ENCODE data around the gene MVD. TPM values are rescaled to one million over a fixed set of nuclear protein-coding genes. Genes with fewer than 3 reads are reported as not detected.

Gene MVD
- total RNA-seq, 1 donor = 18.8 TPM

DNA sequence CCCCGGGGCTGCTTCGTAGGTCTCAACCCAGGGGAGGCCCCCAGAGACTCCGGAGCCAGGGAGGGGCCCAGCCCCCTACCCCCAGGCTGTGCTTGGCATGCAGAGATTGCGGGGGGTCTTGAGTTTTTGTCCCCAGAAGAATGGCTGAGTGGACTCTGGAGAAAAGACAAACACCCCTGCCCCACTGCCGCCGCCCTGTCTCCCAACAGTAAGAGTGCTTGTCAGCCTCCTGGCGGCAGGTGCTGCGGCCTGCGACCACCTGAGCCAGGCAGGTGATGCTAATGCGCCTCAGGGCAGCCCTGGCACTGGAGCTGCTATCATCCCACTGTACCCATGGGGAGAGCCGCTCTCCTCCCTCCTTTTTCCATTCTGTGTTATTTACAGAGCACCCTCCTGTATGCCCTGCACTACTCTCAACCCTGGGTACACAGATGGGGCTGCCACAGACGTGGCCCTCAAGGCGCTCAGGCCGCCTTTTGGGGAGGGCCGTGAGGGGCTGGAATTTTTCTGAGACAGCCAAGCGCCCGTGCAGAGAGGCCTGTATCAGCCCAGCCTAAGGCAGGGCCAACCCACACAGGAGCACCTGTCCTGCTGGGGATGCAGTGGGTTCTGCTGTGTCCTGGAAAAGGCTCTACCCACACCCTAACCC lies 27.1 kb downstream of the MVD start:
- peaks cover 66% of the 10 kb centered on the region for H3K4me1 ChIP-seq (ENCODE audit: insufficient read depth, low read length)

DNA sequence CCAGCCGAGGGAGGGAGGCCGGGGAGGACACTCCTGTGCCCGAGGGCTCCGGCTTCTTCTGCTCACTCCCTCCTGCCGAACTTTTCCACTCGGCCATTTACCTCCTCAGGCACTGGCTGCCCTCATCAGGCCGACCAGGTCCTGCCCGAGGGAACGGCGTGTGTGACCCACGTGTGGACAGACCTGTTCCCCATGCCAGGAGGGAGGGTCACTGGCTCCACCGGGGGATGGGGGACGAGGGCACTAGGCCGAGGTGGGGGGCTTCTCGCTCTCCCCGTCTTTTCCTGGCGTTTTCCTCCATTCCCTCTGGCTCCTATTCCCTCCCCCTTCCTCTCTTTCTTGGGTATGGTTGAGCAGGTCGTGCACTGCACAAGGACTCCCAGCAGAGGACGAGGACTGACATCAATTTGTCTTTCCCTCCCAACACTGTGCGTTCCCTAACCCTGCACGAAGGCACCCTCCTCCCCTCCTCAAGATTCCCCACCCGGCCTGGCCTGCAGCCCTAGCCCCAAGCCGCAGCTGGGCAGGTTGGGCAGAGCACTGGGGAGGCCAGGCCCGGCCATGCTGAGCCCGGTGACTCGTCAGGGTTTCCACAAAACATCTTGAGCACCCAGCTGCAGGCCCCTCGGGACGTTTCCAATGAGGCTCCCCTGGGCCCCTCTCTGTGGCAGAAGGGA lies 27.8 kb downstream of the MVD start:
- Histone ChIP-seq H3K27me3 (ENCODE audit: insufficient read depth, low read length) (peaks cover 5% of the 10 kb centered on the region), H3K4me1 (ENCODE audit: insufficient read depth, low read length) (peaks cover 61% of the 10 kb centered on the region), H3K9me3 (ENCODE audit: low read depth, low read length) (no peaks in the 10 kb centered on the region), H3K4me3 (ENCODE audit: low read length) (peak overlapping the region; percentile 47)

More for the DNA sequence above, 27.1 kb downstream of the MVD start:
- Histone ChIP-seq H3K4me3 (ENCODE audit: low read length) (no peak overlapping the region), H3K27me3 (ENCODE audit: insufficient read depth, low read length) (peaks cover 8% of the 10 kb centered on the region), H3K9me3 (ENCODE audit: low read depth, low read length) (no peaks in the 10 kb centered on the region)

DNA sequence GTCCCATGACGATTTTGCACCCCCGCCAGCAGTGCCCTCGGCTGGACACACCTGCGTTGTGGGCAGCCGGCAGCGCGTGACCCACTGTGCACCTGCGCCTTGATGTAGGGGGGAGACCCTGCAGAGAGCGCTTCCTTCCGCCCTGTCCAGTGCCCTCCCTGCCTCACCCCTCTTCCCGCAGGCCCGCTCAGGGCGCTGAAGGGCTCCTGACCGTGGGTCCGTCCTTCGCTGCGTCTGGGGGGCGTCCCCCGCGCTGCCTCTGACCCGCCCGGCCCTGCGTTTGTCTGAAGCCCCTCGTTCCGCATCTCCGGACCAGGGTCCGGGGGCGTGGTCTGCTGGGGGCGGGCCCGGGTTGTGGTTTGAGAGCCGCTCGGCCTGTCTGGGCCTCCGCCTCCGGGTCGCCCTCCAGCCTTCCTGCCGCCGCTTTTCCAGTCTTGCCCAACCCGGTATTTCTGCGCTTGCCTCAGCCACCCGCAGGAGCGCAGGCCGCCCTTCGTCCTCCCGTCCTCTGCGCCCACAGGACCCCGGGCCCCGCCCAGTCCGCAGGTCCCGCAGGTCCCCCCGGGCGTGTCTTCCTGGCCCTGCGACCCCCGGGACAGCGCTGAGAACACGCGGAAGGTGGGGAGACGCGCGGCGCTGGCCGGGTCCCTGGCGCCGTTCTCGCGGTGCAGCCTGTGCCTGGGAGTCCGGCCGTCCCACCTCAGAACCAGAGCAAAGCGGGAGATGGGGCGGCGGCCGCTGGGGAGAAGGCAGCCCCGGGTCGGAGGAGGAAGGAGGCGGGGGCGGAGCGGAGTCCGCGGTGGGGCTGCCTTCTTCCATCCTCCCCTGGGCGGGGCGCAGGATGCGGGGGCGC lies 28.5 kb downstream of the MVD start:
- H3K9me3 ChIP-seq (ENCODE audit: low read depth, low read length) = no peaks in the 10 kb centered on the region
- H3K4me1 ChIP-seq (ENCODE audit: insufficient read depth, low read length) = peaks cover 53% of the 10 kb centered on the region
- H3K27me3 ChIP-seq (ENCODE audit: insufficient read depth, low read length) = peaks cover 5% of the 10 kb centered on the region
- peak overlapping the region; percentile 47 for H3K4me3 ChIP-seq (ENCODE audit: low read length)

DNA sequence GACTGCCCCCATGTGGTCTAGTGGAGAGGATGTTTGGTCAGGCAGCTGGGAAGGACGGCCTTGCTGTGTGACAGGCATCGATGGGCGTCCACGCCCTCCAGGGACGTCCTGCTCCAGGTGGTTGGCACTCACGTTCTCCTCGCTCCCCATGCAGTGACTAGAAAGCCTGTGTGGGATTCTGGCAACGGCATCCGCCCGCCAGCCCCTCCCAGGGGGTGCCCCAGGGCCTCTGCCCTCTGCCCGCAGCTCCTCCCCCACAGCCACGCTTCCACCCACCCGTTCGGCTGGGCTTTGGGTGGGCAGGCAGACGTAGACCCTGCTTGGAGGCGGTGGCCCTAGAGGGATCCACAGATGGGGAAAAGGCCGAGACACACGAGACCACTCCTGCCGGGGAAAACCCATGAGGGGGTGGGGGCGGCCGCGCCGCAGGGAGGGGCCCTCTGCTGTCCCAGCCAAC lies 29.2 kb downstream of the MVD start:
- Histone ChIP-seq H3K9me3 (ENCODE audit: low read depth, low read length) (no peaks in the 10 kb centered on the region), H3K4me1 (ENCODE audit: insufficient read depth, low read length) (peaks cover 47% of the 10 kb centered on the region), H3K4me3 (ENCODE audit: low read length) (peak overlapping the region; percentile 47), H3K27me3 (ENCODE audit: insufficient read depth, low read length) (no peaks in the 10 kb centered on the region)

DNA sequence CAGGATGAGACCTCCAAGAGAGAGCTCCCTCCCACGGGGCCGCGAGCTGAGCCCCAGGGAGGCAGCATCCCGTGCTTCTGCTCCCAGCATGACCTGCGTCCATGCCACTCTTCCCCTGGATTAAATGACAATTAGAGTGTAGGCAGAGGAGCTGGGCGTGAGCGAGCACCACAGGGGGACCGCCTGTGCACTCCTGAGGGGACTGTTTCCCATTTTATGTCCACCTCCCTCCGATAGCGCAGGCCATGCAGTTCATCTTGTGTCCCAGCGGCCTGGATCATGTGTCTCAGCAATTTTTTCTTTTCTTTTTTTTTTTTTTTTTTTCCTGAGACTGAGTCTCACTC lies 30.3 kb downstream of the MVD start:
- H3K4me3 ChIP-seq (ENCODE audit: low read length) = no peak overlapping the region
- H3K4me1 ChIP-seq (ENCODE audit: insufficient read depth, low read length) = peaks cover 35% of the 10 kb centered on the region
- no peaks in the 10 kb centered on the region for H3K9me3 ChIP-seq (ENCODE audit: low read depth, low read length)
- H3K27me3 ChIP-seq (ENCODE audit: insufficient read depth, low read length) = no peaks in the 10 kb centered on the region

DNA sequence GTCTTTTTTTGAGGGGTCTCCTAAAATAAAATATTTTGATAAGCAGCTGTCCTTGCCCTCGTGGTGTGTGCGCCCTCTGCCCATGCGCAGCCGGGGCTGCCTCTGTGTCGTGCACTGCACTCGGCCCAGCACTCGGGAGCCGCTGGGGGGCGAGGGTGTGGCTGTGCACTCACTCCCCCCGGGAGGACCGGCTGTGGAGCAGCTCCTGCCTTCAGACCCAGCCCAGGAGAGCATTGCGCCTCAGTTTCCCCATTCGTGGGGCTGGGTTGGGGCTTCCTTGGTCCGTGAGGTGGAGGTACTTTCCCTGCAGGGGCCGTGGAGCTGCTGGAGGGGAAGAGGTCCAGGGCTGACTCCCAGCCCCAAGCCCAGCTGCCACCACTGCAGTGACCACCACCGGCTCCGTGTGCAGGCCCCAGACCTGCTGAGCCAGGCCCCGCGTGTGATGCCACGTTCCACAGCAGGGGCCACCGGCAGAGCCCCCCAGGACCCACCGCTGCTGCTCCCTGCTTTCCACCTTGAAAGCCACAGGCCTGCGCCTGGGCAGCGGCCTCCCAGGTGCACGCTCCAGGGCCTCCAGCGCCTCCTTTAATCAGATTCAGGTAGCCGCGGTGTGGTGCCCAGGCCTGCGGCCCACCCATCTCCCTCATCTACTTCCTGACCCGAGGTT lies 30.8 kb downstream of the MVD start:
- no peaks in the 10 kb centered on the region for H3K27me3 ChIP-seq (ENCODE audit: insufficient read depth, low read length)
- no peak overlapping the region for H3K4me3 ChIP-seq (ENCODE audit: low read length)

DNA sequence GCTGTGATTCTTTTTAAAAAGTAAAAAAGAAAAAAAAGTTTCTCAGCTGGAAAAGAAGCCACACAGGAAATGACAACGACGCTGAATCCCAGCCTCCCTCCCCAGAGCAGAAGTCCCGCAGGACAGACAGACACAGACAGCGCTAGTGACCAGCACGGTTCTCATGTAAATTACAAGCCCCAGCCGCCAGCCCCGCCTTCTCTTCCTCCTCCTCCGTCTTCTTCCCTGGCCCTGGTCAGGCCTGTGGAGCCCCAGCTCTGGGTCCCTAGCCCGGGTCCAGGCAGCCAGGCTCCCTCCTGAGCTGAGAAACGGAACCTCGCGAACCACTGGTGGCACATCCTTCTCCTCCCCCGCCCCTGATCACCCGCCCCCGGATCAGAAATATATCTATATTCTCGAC lies 31.5 kb downstream of the MVD start:
- no peaks in the 10 kb centered on the region for H3K9me3 ChIP-seq (ENCODE audit: low read depth, low read length)
- peaks cover 32% of the 10 kb centered on the region for H3K4me1 ChIP-seq (ENCODE audit: insufficient read depth, low read length)
- H3K27me3 ChIP-seq (ENCODE audit: insufficient read depth, low read length) = no peaks in the 10 kb centered on the region
- H3K4me3 ChIP-seq (ENCODE audit: low read length) = no peak overlapping the region

More for the DNA sequence above, 30.8 kb downstream of the MVD start:
- peaks cover 32% of the 10 kb centered on the region for H3K4me1 ChIP-seq (ENCODE audit: insufficient read depth, low read length)
- no peaks in the 10 kb centered on the region for H3K9me3 ChIP-seq (ENCODE audit: low read depth, low read length)

DNA sequence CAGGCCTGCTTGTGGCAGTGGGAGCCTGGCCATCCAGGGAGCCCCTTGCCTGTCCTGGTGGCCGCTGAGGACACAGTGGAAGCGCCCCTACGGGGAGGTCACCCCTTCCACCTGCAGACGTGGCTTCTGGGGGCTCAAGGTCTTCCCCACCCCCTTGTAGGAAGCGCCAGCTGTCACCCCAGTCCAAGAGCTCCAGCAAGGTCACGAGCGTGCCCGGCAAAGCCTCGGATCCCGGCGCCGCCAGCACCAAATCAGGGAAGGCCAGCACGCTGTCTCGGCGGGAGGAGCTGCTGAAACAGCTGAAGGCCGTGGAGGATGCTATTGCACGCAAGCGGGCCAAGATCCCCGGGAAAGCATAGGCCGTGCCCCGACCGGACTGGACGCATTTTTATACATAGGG lies 31.9 kb downstream of the MVD start:
- Histone ChIP-seq H3K27me3 (ENCODE audit: insufficient read depth, low read length) (no peaks in the 10 kb centered on the region), H3K4me1 (ENCODE audit: insufficient read depth, low read length) (peaks cover 28% of the 10 kb centered on the region), H3K9me3 (ENCODE audit: low read depth, low read length) (no peaks in the 10 kb centered on the region), H3K4me3 (ENCODE audit: low read length) (no peak overlapping the region)

DNA sequence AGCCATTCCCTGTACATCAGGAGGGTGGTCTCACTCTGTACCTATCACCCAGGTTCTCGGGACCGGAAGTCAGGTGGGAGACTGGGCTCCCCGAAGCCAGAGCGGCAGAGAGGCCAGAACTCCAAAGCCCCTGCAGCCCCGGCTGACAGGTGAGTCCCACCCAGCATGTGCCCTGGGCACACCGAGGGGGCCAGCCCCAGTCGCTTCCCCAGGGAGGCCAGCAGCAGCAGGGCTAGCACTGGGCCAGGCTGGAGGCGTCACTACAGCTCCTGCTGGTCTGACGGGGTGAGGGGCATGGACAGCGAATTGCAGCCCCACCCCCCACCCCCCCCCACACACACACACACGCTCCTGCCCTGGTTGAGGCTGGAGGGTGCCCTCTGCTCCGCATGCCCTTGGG lies 32.5 kb downstream of the MVD start:
- H3K4me3 ChIP-seq (ENCODE audit: low read length) = no peak overlapping the region

DNA sequence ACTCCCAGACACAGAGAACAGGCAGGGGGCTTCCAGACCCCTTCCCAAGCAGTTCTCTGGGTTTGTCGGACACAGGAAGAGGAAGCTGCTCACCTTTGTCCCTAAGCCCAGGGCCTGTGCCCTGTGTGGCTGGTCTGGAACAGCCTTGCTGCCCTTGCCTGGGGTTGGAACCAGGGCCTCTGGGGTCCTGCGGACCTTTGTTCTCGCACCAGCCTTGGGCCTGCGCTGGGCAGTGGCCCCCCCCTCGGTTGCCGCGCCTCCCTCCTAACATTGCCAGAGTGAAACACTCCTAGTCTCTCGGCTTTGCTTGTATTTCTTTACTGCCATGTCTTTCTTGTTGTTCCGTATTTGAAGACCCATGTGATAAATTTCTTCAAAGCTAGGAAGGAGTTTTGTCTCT lies 33.1 kb downstream of the MVD start:
- H3K9me3 ChIP-seq (ENCODE audit: low read depth, low read length) = no peaks in the 10 kb centered on the region

More for the DNA sequence above, 32.5 kb downstream of the MVD start:
- no peaks in the 10 kb centered on the region for H3K9me3 ChIP-seq (ENCODE audit: low read depth, low read length)
- peaks cover 24% of the 10 kb centered on the region for H3K4me1 ChIP-seq (ENCODE audit: insufficient read depth, low read length)
- H3K27me3 ChIP-seq (ENCODE audit: insufficient read depth, low read length) = no peaks in the 10 kb centered on the region

DNA sequence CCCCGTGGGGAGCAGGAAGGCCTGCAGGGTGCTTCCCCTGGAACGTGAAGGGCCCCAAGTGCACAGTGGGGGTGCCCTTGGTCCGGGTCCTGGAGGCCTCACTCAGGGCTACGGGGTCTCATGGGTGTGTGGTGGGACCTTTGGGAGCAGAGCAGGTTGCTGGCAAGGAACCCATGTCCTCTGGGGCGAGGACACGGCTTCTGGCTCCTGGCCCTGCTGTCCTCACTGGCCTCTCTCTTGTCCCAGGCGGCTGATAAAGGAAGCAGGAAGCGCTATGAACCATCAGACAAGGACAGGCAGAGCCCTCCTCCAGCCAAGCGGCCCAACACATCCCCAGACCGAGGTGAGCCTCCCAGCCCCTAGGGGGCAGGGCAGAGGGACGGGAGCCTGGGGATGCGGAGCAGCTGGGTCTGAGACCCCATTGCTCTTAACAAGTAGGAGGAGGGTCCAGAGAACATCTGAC lies 34.3 kb downstream of the MVD start:
- H3K4me1 ChIP-seq (ENCODE audit: insufficient read depth, low read length) = peaks cover 5% of the 10 kb centered on the region
- no peak overlapping the region for H3K4me3 ChIP-seq (ENCODE audit: low read length)
- no peaks in the 10 kb centered on the region for H3K9me3 ChIP-seq (ENCODE audit: low read depth, low read length)
- H3K27me3 ChIP-seq (ENCODE audit: insufficient read depth, low read length) = no peaks in the 10 kb centered on the region

More for the DNA sequence above, 33.1 kb downstream of the MVD start:
- H3K27me3 ChIP-seq (ENCODE audit: insufficient read depth, low read length) = no peaks in the 10 kb centered on the region
- H3K4me1 ChIP-seq (ENCODE audit: insufficient read depth, low read length) = peaks cover 18% of the 10 kb centered on the region
- H3K4me3 ChIP-seq (ENCODE audit: low read length) = no peak overlapping the region

DNA sequence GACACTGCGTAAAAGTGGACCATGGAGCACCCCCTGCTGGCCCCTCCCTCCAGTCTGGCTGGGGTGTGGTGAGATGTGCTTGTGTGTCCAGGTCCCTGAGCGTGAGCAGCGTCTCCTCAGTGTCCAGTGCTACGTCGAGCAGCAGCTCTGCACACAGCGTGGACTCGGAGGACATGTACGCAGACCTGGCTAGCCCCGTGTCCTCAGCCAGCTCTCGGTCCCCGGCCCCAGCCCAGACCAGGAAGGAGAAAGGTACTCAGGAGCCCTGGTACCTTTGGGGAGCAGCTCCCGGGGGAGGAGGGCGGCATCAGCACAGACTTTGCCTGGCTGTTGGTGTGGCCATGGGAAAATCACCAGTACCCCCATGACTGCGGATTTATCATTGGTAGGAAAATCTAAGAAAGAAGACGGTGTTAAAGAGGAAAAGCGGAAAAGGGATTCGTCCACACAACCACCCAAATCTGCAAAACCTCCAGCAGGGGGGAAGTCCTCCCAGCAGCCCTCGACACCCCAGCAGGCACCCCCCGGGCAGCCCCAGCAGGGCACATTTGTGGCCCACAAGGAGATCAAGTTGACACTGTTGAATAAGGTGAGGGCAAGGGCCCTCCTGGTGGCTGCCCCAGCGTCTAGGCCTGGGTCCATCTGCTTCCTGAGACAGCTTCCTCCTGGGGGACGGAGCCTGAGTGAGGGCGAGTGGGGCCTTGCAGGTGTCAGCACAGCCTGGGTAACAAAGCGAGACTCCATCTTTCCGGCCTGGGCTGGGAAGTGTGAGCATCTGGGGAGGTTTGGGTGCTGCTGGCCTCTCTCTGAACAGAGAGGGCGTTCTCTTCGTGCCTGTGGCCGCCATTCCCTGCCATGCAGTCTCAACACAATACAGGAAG lies 35.1 kb downstream of the MVD start:
- Histone ChIP-seq H3K4me3 (ENCODE audit: low read length) (no peak overlapping the region), H3K27me3 (ENCODE audit: insufficient read depth, low read length) (no peaks in the 10 kb centered on the region), H3K9me3 (ENCODE audit: low read depth, low read length) (no peaks in the 10 kb centered on the region), H3K4me1 (ENCODE audit: insufficient read depth, low read length) (no peaks in the 10 kb centered on the region)

DNA sequence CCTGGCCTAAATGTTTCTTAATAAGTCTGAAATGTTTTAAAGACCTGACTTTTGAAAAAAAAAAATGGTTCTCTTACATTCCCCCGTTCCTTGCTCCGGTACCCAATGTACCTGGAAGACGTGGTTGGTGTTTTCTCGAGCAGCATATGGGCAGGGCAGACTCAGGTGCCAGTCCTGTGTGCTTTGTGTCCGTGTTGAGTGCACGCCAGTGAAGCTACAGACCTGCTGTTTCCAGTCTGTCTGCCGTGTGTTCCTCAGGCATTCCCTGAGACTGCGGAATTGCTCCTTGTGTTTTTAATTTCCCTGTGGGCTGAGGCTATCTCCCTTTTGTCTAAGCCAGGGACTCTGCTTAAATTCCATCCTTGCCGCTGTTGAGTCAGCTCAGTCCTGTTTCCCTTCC lies 36.2 kb downstream of the MVD start:
- H3K4me1 ChIP-seq (ENCODE audit: insufficient read depth, low read length) = no peaks in the 10 kb centered on the region
- no peaks in the 10 kb centered on the region for H3K9me3 ChIP-seq (ENCODE audit: low read depth, low read length)
- no peaks in the 10 kb centered on the region for H3K27me3 ChIP-seq (ENCODE audit: insufficient read depth, low read length)
- no peak overlapping the region for H3K4me3 ChIP-seq (ENCODE audit: low read length)

DNA sequence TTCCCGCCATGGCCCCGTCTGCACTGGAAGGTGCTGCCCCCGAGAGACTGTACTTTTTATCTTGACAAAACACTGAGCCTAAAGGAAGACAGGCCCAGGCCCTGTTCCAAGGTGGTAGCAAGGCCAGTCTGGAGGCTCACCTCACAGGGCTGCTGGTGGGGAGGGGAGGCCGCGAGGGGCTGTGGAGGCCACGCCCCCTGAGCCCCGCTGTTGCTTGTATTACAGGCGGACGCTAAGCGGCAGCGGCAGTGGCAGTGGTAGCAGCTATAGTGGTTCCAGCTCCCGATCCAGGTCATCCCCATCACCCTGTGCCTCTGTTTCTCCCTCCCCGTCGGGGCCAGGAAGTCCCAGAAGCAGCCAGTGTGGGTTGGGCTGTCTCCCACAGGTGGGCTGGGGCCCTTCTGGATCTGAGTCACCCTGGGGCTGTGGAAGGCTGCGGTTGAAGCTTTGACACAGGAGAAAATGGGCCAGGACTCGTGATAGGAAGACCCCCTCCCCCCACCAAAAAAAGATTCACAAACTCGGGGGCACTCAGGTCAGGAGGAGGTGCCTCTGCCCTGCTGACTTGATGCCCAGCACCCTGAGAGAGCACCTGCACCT lies 37.8 kb downstream of the MVD start:
- no peak overlapping the region for H3K4me3 ChIP-seq (ENCODE audit: low read length)
- H3K27me3 ChIP-seq (ENCODE audit: insufficient read depth, low read length) = no peaks in the 10 kb centered on the region
- no peaks in the 10 kb centered on the region for H3K9me3 ChIP-seq (ENCODE audit: low read depth, low read length)
- peaks cover 11% of the 10 kb centered on the region for H3K4me1 ChIP-seq (ENCODE audit: insufficient read depth, low read length)
